HTR-8/SVneo (cell line): ENCODE data around the gene TP73.
"Not testable (repeated sequence)": the region's sequence is repeated elsewhere in the genome, so short reads cannot be mapped to it uniquely, and the experiment has no call there.

Experiments used
- DNase-seq: peaks from one replicate; pipeline ENCODE4 v3.0.0; 2011; ENCODE audit warnings: low spot score, mixed read lengths; ENCODE audit not compliant: insufficient read length
- FAIRE-seq: peaks from 2 replicates; lab custom pipeline; 2011; peaks lifted over from hg19 to GRCh38; lab: Jason Lieb, UNC

The TP73 gene

GRCh38 chr1:3735027-3735681, 82.8 kb downstream of the TP73 start:
- no peak for DNase-seq
- FAIRE-seq: no peak

DNA sequence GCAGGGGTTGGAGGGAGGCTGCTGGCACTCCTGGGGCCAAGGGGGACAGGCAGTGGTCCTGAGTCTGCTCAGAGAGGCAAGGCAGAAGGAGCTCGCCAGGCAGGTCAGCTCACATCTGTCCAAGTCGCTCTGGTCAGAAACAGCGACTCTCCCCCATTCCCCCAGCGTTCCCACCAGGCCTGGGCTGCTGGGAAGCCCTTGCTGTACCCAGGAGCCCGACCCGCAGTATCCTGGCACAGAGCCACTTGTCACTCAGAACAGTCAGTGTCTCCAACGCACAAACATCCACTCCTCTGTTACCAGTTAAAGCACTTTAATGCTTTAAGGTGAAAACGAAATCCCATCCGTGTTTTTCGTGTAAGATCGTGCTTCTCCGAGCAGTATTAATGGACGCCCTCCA, 83.4 kb downstream of the TP73 start:
- FAIRE-seq (no peak), DNase-seq (no peak)

GRCh38 chr1:3736131-3736561, 83.8 kb downstream of the TP73 start:
- no peak for DNase-seq
- no peak for FAIRE-seq

DNA sequence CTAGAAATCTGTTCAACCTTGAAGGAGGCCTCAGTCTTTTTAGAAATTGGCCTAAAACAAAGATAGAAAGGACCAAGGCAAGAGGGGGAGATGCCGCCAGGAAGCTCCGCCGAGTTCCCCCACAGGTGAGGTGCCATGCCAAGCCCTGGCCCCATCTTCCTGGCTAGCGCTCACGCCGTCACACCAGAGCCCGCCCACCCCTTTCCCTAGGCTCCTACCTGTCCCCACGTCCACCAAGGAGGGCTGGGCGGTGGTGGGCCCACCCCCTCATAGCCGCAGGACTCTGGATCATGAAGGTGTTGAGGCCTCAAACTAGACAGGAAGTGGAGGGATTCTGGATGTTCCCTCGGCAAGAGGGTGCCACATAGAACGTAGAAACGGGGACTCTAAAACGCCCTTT, 84.4 kb downstream of the TP73 start:
- FAIRE-seq (no peak), DNase-seq (no peak)

- FAIRE-seq (no peak), DNase-seq (no peak)
These were observed 86.6 kb downstream of the TP73 start for GRCh38 chr1:3738943-3739342.

DNA sequence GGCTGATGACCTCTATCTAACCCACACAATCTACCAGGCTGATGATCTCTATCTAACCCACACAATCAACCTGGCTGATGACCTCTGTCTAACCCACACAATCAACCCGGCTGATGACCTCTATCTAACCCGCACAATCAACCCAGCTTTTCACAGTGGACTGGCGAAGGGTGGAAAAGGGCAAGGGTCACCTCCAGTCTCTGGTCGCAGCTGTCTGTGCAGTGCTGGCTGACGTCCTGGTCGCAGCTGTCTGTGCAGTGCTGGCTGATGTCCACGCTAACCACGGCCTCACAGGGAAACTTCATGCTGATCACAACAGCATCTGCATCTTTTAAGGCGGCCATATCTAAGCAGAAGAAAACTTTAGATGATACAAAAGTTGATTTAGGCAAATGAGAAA, 87.7 kb downstream of the TP73 start:
- DNase-seq (no peak), FAIRE-seq (no peak)

GRCh38 chr1:3740752-3741151, 88.4 kb downstream of the TP73 start:
- DNase-seq (no peak), FAIRE-seq (no peak)

- no peak for FAIRE-seq
These were observed 89.5 kb downstream of the TP73 start for GRCh38 chr1:3741566-3742438.

DNA sequence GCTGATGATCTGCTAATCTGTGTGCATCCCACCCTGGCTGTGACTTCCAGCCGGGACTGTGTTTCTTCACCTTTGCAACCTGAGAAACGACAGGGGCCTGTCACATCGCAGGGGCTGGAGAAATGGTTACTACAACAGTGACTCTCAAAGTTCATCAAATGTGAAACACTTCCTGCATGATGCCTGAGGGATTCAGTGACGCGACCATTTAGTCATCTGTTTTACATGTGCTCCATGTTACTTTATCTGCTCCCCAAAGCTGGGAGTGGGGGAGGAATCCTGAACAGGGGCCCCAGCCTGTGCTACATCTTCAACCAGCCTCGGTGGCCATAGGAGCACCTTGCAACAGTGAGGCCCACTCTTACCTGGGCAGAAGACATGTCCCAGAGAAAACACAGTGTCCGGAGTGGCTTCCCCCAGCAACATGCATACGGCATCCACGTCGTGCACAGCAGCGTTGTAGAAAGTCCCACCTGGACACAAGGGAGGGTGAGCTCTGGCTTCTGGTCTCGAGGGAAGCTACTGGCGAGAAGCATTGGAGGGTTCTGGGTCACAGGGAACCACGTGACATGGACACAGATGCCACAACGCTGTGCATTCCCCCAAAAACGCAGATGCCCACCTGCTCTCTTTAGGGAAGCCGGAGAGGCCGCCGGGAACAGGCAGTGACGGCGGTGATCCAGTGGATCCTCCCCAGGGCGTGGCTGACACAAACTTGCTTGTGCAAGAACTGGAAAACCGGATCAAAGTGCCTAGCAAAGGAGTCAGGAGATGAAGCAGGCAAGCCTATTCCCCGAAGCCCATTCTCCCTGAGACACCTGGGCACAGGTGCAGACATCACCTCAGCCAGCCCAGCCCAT, 90.4 kb downstream of the TP73 start:
- DNase-seq (no peak), FAIRE-seq (no peak)

More at GRCh38 chr1:3741566-3742438, 89.5 kb downstream of the TP73 start:
- DNase-seq: no peak

- FAIRE-seq (no peak), DNase-seq (no peak)
These were observed 91.1 kb downstream of the TP73 start for GRCh38 chr1:3743421-3743820.

GRCh38 chr1:3743826-3744225, 91.5 kb downstream of the TP73 start:
- DNase-seq (no peak), FAIRE-seq (no peak)

DNA sequence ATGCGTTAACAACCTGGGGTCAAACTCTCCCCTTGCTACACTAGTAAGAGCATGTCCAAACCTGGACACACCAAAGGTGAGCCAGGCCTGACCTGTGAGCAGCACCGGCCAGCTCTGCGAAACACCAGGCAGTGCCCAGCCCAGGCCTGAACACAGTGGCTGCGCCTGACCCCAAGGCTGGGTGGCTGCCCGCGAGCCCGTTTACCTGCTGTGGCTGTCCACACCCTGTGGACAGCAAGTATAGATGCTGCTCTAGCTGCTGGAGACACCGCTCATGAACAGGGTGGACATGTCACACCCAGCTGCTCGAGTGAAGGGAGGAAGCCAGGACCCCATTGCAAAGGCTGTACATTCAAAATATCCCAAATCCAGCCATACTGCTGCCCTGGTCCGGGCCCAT, 92.3 kb downstream of the TP73 start:
- DNase-seq (no peak), FAIRE-seq (no peak)

DNA sequence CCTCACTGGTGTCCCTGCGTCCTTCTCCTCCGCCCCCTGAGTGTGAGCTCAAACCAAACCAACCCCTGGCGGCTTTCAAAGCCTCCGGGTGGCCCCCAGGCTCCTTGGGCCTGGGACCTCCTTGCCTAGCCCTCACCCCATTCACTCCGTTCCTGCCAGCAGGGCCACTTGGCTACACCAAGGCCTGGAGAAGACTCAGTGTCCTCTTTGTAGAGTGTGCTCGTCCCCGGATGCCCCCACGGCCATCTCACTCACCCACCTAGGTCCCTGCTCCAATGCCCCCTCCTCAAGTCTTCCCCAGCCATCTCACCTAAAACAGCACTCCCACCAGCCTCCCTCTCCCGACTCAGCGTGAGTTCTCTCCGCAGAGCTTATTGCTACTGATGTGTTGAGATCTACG, 92.8 kb downstream of the TP73 start:
- DNase-seq: no peak
- FAIRE-seq: no peak

GRCh38 chr1:3745590-3746381, 93.5 kb downstream of the TP73 start:
- no peak for DNase-seq

DNA sequence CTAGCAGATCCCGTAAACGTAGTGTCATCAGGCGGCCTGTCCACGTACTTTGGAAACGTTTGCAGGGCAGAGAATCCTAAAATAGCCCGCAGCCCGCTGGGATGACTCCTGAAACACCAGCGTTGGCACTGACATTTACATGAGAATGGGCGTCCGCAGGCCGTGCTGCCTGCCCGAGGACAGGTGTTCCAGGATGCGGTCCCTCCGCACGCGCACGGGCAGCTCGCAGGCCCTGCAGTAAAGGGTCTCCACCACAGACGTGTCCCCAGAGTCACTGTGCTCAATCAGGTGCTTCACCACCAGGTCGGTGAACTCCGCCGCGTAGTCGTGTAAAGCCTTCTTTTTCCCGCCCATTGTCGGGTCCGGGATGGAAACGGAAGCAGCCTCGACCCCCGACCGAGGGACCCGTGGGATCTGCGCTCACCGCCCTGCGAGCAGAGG, 94.1 kb downstream of the TP73 start:
- no peak for DNase-seq
- FAIRE-seq: no peak

More at GRCh38 chr1:3745590-3746381, 93.5 kb downstream of the TP73 start:
- FAIRE-seq: no peak

DNA sequence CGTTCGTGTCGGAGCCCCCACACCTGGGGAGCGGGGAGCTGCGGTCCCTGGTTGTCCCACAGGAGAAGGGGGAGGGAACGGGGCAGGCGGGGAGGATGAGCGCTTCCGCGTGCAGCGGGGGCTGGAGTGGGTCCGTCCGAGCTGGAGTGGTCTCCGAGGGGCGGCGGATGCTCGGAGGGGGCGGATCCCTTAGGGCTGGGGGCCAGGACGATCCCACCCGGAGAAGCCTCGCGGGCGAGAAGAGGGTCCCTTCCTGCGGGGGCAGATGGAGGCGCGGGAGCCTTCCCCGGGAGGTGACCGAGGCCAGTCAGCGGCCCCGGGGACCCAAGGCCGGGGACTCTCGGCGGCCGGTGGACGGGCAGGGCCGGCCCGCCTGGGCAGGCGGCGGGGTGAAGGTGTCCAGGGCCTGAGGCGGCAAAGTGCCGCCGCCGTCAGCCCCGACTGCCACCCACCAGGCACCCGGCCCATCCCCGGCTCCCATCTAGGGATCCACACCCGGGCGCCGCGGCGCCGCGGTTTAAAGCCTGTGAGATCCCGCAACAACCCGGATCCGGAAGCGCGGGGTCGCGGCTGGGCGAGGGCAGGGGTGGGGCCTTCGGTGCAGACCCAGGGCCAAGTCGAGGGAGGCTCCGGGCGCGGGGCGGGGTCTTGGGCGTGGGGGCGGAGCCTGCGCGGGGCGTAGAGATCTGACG, 94.7 kb downstream of the TP73 start:
- FAIRE-seq (no peak), DNase-seq (peak; percentile 85)

GRCh38 chr1:3747522-3747848, 95.2 kb downstream of the TP73 start:
- no peak for FAIRE-seq
- no peak for DNase-seq

GRCh38 chr1:3747903-3748302, 95.6 kb downstream of the TP73 start:
- no peak for DNase-seq
- FAIRE-seq: no peak

DNA sequence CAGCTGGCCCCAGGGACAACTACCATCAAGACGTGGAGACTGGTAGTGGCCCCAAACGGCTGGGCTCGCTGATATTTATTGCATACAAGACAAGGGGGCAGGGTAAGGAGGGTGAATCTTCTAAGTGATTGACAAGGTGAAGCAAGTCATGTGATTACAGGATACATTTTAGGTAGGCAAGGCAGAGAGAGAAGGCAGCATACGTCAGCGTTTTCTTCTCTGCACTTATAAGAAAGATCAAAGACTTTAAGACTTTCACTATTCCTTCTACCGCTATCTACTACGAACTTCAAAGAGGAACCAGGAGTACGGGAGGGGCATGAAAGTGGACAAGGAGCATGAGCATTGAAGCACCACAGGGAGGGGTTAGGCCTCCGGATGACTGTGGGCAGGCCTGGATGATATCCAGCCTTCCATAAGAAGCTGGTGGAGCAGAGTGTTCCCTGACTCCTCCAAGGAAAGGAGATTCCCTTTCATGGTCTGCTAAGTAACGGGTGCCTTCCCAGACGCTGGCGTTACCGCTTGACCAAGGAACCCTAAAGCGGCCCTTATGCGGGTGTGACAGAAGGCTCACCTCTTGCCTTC, 96.1 kb downstream of the TP73 start:
- not testable (repeated sequence) for DNase-seq, FAIRE-seq
